ENCODE measurements around the gene ANTXR2.

DNA sequence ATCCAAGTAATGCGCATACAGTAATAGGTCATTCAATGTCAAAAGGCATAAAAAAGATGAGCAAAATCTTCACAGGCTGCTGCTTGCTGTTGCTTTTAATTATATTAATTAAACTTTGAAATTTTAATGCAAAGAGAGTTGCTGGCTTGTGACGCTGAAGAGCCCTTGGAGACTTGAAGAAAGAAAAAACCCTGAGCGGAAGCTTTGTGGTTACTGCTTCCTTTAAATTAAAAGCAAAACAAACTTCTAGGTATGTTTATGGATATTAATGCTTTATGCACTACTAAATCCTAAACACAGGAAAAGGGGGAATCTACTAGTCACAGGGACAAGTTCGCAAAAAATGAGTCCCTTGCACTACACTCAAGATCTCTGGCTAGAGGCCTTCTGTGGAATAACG, 166.7 kb downstream of the ANTXR2 start:
- TF ChIP-seq, protein P1, sequence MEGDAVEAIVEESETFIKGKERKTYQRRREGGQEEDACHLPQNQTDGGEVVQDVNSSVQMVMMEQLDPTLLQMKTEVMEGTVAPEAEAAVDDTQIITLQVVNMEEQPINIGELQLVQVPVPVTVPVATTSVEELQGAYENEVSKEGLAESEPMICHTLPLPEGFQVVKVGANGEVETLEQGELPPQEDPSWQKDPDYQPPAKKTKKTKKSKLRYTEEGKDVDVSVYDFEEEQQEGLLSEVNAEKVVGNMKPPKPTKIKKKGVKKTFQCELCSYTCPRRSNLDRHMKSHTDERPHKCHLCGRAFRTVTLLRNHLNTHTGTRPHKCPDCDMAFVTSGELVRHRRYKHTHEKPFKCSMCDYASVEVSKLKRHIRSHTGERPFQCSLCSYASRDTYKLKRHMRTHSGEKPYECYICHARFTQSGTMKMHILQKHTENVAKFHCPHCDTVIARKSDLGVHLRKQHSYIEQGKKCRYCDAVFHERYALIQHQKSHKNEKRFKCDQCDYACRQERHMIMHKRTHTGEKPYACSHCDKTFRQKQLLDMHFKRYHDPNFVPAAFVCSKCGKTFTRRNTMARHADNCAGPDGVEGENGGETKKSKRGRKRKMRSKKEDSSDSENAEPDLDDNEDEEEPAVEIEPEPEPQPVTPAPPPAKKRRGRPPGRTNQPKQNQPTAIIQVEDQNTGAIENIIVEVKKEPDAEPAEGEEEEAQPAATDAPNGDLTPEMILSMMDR (conservative IDR thresholded peaks at IDR 0.05; ENCODE audit: low read depth, low read length), result no peak
- no peak for TF ChIP-seq EZH2 (IDR thresholded peaks at IDR 0.05; ENCODE audit: borderline replicate concordance, low read depth, low read length, poor library complexity, severe bottlenecking)
